HG02610 (cell line): ENCODE measurements around the gene TBX22.
"Not testable (repeated sequence)": the region's sequence is repeated elsewhere in the genome, so short reads cannot be mapped to it uniquely, and the experiment has no call there.

Source experiments
- ATAC-seq: cut with Tn5 transposase; IDR thresholded peaks from one replicate; pipeline ENCODE4 v1.9.1; 2021; ENCODE audit warnings: mild to moderate bottlenecking, moderate library complexity; ENCODE audit not compliant: unreplicated experiment

Gene TBX22

GRCh38 chrX:80014141-80014940 lies at the start of gene TBX22:
Gene TBX22 (plus strand): TSS chrX:80014753. CDS start chrX:80022270, 7,517 bp downstream.
- no peak for ATAC-seq

- no peak for ATAC-seq
Observed at GRCh38 chrX:79975605-79976004, 38.9 kb upstream of the TBX22 start.

DNA sequence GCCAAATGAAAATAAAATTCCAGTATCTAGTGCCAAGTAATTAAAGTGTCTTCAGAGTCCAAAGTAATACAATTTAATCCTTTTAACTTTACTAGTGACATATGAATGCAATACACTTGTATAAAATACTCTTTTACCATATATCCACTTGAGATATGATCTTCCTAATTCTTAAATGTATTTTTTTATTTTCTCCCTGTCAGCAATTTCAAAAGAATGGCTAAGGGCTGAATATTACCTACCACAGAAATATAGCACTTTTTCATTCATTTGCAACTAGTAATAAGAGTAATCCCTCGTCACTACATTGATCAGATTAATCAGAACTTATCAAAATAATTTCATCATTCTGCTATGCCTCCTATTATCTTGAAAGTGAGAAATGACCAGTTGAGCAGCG lies 10.1 kb upstream of the TBX22 start:
- ATAC-seq, result no peak

GRCh38 chrX:80011522-80011921 lies 3.0 kb upstream of the TBX22 start:
- ATAC-seq, result no peak

DNA sequence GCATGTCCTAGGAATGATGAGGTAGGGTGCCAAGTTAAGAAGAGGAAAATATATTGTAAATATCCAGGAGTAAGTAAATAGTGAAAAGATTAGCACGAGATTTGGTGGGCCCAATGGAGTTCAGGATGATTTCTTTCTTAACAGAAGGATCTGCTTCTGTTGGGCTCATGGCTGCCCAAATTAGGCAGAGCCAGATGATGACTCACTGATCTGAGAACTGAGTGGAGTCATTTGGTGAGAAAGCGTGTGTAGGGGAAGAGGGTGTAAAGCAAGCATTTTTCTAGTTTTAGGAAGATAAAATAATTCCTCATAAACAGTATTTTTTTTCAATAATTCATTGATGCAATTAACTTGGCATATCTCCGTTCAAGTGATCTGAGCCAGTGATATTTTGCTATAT lies 1.6 kb downstream of the TBX22 start:
- no peak for ATAC-seq

DNA sequence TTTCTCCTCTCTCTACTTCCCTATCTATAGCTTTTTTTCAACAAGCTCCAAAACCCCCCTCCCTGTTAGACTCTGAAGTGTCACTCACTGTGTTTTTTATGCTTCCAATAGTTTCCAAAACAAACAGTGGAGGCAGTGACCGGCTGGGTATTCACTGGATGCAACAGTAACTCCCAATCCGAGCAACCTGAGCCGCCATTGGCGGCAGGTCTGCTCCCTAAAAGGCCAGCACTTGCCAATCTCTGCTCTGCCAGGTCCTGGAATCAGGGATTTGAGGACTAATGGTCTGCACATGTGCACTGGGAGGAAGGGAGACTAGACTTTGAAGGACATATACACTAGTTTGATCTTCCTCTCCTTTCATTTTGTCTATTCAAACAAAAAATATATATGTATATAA lies 7.1 kb downstream of the TBX22 start:
- ATAC-seq, result no peak

DNA sequence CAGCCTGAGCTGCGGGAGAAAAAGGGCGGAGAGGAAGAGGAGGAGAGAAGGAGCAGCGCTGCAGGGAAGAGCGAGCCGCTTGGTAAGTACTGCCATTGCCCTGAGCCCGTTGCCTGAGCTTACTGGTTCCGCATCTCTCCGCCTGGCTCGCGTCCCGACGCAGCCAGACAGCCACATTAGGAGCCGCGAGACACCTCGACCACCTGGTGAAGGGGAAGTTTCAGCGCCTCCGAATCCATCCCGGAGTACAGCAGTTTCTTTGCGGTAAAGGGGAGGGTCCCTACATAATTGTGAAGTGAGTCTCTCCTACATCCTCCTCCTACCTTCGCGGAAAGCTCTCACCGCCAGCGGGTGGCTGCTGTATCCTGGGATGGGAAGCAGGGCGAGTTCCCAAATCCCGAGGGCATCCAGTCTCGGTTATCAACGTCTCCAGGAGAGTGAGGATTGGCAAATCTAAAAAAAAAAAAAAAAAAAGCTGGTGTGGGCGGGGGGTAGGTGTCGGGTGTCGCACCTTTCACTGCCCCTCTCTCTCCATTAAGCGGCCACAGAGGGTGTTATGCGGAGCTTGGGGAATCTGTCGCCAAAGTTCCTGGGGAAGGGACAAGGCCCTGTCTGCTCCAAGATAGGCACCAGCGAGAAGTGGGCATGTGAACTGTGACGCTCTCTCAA lies 7.9 kb downstream of the TBX22 start:
- ATAC-seq, result no peak

GRCh38 chrX:80026116-80026515 lies 11.6 kb downstream of the TBX22 start:
- no peak for ATAC-seq

DNA sequence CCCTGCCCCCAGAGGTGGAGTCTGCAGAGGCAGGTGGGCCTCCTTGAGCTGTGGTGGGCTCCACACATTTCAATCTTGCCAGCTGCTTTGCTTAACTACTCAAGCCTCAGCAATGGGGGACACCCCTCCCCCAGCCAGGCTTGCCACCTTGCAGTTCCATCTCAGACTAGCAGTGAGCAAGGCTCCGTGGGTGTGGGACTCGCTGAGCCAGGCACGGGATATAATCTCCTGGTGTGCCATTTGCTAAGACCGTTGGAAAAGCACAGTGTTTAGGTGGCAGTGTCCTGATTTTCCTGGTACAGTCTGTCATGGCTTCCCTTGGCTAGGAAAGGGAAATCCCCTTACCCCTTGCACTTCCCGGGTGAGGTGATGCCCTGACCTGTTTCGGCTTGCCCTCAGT lies 51.6 kb downstream of the TBX22 start:
- not testable (repeated sequence) for ATAC-seq

GRCh38 chrX:80075625-80076024 lies 61.1 kb downstream of the TBX22 start:
- not testable (repeated sequence) for ATAC-seq
